IMR-90 (cell line): ENCODE results near the gene BFAR. TPM values are rescaled to one million over a fixed set of nuclear protein-coding genes. Genes with fewer than 3 reads are reported as not detected.

ENCODE experiments used
- ATAC-seq: fragments of 200-7000 bp; cut with Tn5 transposase; 2 replicates; pipeline ENCODE4 v1.9.1; 2020; ENCODE audit warnings: low read depth, mild to moderate bottlenecking, moderate library complexity
- BruUV-seq: library from RNA; stranded (reverse); fragments of 400-500 nt; replicated peaks from 2 replicates; lab custom pipeline; 2021; lab: Mats Ljungman, UMichigan
- CTCF ChIA-PET: fragments of 300-600 bp; formaldehyde crosslinking; extraction: SDS; loops from one replicate; lab custom pipeline; 2021; ENCODE audit warnings: antibody characterized with exemption; lab: Yijun Ruan, JAX
- POLR2A ChIA-PET: fragments of 300-600 bp; sonication (Branson Sonifier 250); formaldehyde crosslinking; loops from one replicate; lab custom pipeline; 2022; ENCODE audit warnings: antibody characterized with exemption; ENCODE audit not compliant: unreplicated experiment; lab: Charles Lee
- DNase-seq: peaks from one replicate; pipeline ENCODE4 v3.0.0; 2013
- H2AFZ ChIP-seq: replicated peaks from 2 replicates; pipeline ENCODE3; 2013; ENCODE audit warnings: low read length, mild to moderate bottlenecking; ENCODE audit not compliant: poor library complexity
- H2AK5ac ChIP-seq: 2 replicates; pipeline ENCODE4 v1.6.1; 2013; ENCODE audit warnings: low read depth, low read length, inconsistent platforms
- H2AK9ac ChIP-seq: replicated peaks from 2 replicates; pipeline ENCODE3; 2013; ENCODE audit warnings: mild to moderate bottlenecking, low read depth, low read length, moderate library complexity; ENCODE audit not compliant: poor library complexity
- H2BK120ac ChIP-seq: 2 replicates; pipeline ENCODE4 v1.6.1; 2013; ENCODE audit warnings: low read depth, low read length, inconsistent platforms
- H2BK15ac ChIP-seq: 3 replicates; pipeline ENCODE4 v1.6.1; 2013; ENCODE audit warnings: low read depth, low read length, inconsistent platforms
- H2BK20ac ChIP-seq: 2 replicates; pipeline ENCODE4 v1.6.1; 2013; ENCODE audit warnings: low read depth, mild to moderate bottlenecking, inconsistent platforms, low read length, moderate library complexity
- H2BK5ac ChIP-seq: 2 replicates; pipeline ENCODE4 v1.6.1; 2013; ENCODE audit warnings: mild to moderate bottlenecking, low read depth, low read length, inconsistent platforms; ENCODE audit not compliant: poor library complexity, severe bottlenecking
- H3K14ac ChIP-seq: replicated peaks from 2 replicates; pipeline ENCODE4 v1.6.1; 2013; ENCODE audit warnings: low read depth, low read length, inconsistent platforms
- H3K18ac ChIP-seq: 2 replicates; pipeline ENCODE4 v1.6.1; 2013; ENCODE audit warnings: low read depth, low read length, control low read depth
- H3K23ac ChIP-seq: 2 replicates; pipeline ENCODE4 v1.6.1; 2013; ENCODE audit warnings: low read depth, low read length, inconsistent platforms
- H3K27ac ChIP-seq: 2 replicates; pipeline ENCODE4 v1.5.1; 2013; ENCODE audit warnings: mild to moderate bottlenecking, control low read depth, low read length; ENCODE audit not compliant: insufficient read depth
- H3K27me3 ChIP-seq: 2 replicates; pipeline ENCODE4 v1.6.1; 2013; ENCODE audit warnings: low read length; ENCODE audit not compliant: control insufficient read depth, insufficient read depth
- H3K36me3 ChIP-seq: 2 replicates; pipeline ENCODE4 v1.6.1; 2013; ENCODE audit warnings: low read length, mixed read lengths; ENCODE audit not compliant: control insufficient read depth, insufficient read depth
- H3K4ac ChIP-seq: 2 replicates; pipeline ENCODE4 v1.6.1; 2013; ENCODE audit warnings: low read depth, low read length, inconsistent platforms
- H3K4me1 ChIP-seq: 2 replicates; pipeline ENCODE4 v1.6.1; 2013; ENCODE audit warnings: low read length, mixed read lengths; ENCODE audit not compliant: control insufficient read depth, insufficient read depth
- H3K4me2 ChIP-seq: 2 replicates; pipeline ENCODE4 v1.6.1; 2013; ENCODE audit warnings: low read depth, mild to moderate bottlenecking, control low read depth, low read length, moderate library complexity
- H3K4me3 ChIP-seq: 2 replicates; pipeline ENCODE4 v1.5.1; 2013; ENCODE audit warnings: low read depth, mild to moderate bottlenecking, control low read depth, low read length, moderate library complexity; ENCODE audit not compliant: insufficient read depth
- H3K56ac ChIP-seq: 2 replicates; pipeline ENCODE4 v1.6.1; 2013; ENCODE audit warnings: low read length, inconsistent platforms; ENCODE audit not compliant: insufficient read depth; ENCODE audit errors: extremely low read depth
- H3K79me1 ChIP-seq, 2 experiments: 2 replicates each; pipeline ENCODE4 v1.6.1; 2013; ENCODE audit warnings: low read length in 2 of 2, inconsistent platforms in 1 of 2, low read depth in 1 of 2
- H3K9ac ChIP-seq: 2 replicates; pipeline ENCODE4 v1.6.1; 2013; ENCODE audit warnings: low read depth, low read length, control low read depth
- H3K9me1 ChIP-seq: 2 replicates; pipeline ENCODE4 v1.6.1; 2013; ENCODE audit warnings: low read length, inconsistent platforms; ENCODE audit not compliant: insufficient read depth
- H3K9me3 ChIP-seq: 2 replicates; pipeline ENCODE4 v1.6.1; 2013; ENCODE audit warnings: low read length; ENCODE audit not compliant: control insufficient read depth, insufficient read depth
- H4K20me1 ChIP-seq: 2 replicates; pipeline ENCODE4 v1.6.1; 2013; ENCODE audit warnings: low read length, inconsistent platforms; ENCODE audit not compliant: insufficient read depth
- H4K5ac ChIP-seq: 2 replicates; pipeline ENCODE4 v1.6.1; 2013; ENCODE audit warnings: mild to moderate bottlenecking, low read depth, low read length, control low read depth
- H4K8ac ChIP-seq, 2 experiments: 2 replicates each; pipeline ENCODE4 v1.6.1; 2013; ENCODE audit warnings: low read depth in 2 of 2, low read length in 2 of 2, control low read depth in 1 of 2, inconsistent platforms in 1 of 2
- H4K91ac ChIP-seq: 2 replicates; pipeline ENCODE4 v1.6.1; 2013; ENCODE audit warnings: low read depth, low read length, inconsistent platforms; ENCODE audit not compliant: insufficient read depth
- BHLHE40 ChIP-seq: fragments of 150-350 bp; IDR thresholded peaks from 2 replicates; pipeline ENCODE4 v1.6.1; 2016; ENCODE audit warnings: mild to moderate bottlenecking, low read depth, low read length
- CEBPB ChIP-seq: IDR thresholded peaks from 2 replicates; pipeline ENCODE4 v1.6.1; 2012; ENCODE audit warnings: low read depth, low read length, improper control_type of control experiment
- FOS ChIP-seq: fragments of 150-350 bp; IDR thresholded peaks from 2 replicates; pipeline ENCODE4 v1.6.1; 2016; ENCODE audit warnings: low read depth, low read length
- MAZ ChIP-seq: IDR thresholded peaks from 2 replicates; pipeline ENCODE4 v1.6.1; 2012; ENCODE audit warnings: low read depth, mild to moderate bottlenecking, low read length, improper control_type of control experiment, moderate library complexity, borderline replicate concordance
- NFE2L2 ChIP-seq: fragments of 150-350 bp; IDR thresholded peaks from 2 replicates; pipeline ENCODE4 v1.6.1; 2016; ENCODE audit warnings: low read depth, mild to moderate bottlenecking, low read length
- POLR2A ChIP-seq: IDR thresholded peaks from 2 replicates; pipeline ENCODE4 v1.6.1; 2012; ENCODE audit warnings: mild to moderate bottlenecking, low read depth, low read length
- RAD21 ChIP-seq: IDR thresholded peaks from 2 replicates; pipeline ENCODE4 v1.6.1; 2012; ENCODE audit warnings: low read length, improper control_type of control experiment
- SMC3 ChIP-seq: fragments of 150-350 bp; IDR thresholded peaks from 2 replicates; pipeline ENCODE4 v1.6.1; 2016; ENCODE audit warnings: low read depth, mild to moderate bottlenecking, antibody characterized with exemption, low read length, moderate library complexity
- WGBS, 2 experiments: methylation state at CpG; one replicate each; pipeline versions ENCODE4 v1.1.5 to v1.1.7; 2013; ENCODE audit warnings: missing lambda C conversion rate in 2 of 2; ENCODE audit not compliant: insufficient read length in 1 of 2; ENCODE audit errors: extremely low coverage in 2 of 2; 5-methylcytosine and 5-hydroxymethylcytosine counted together
- dilution Hi-C: fragments of 300-500 bp; cut with HindIII; formaldehyde crosslinking; loops from one replicate; pipeline ENCODE4 v1.14.3; 2018; ENCODE audit warnings: low sequenced_read_pairs; ENCODE audit not compliant: unreplicated experiment
- in situ Hi-C: fragments of 300-500 bp; cut with MboI; formaldehyde crosslinking; loops from 3 replicates; pipeline ENCODE4 v1.14.3; 2019; ENCODE audit warnings: low sequenced_read_pairs, inconsistent platforms, mixed read lengths
- intact Hi-C: fragments of 100-400 bp; cut with micrococcal nuclease; formaldehyde crosslinking; loops from 2 replicates; pipeline ENCODE4 v1.10.0; 2022
- polyA plus RNA-seq, 3 experiments: library from polyadenylated mRNA; depleted of rRNA; stranded (reverse); fragments of >200 nt; gene quantifications; 2 replicates each; pipeline ENCODE4 v1.2.3, GENCODE V29; 2012; ENCODE audit warnings: low replicate concordance in 1 of 3
- total RNA-seq: library from RNA; depleted of rRNA; stranded (reverse); fragments of >200 nt; gene quantifications from 2 replicates; pipeline ENCODE4 v1.2.3, GENCODE V29; 2012
- TF ChIP-seq, protein P1 (sequence below): fragments of 150-350 bp; IDR thresholded peaks from 2 replicates; pipeline ENCODE4 v1.6.1; 2017; ENCODE audit warnings: mild to moderate bottlenecking, antibody characterized with exemption, low read length, low read depth

Gene BFAR
- total and polyA plus RNA-seq, 2 of the 4 experiments (the other 2 are of a cell fraction), result 46.6 to 56.5 TPM

DNA sequence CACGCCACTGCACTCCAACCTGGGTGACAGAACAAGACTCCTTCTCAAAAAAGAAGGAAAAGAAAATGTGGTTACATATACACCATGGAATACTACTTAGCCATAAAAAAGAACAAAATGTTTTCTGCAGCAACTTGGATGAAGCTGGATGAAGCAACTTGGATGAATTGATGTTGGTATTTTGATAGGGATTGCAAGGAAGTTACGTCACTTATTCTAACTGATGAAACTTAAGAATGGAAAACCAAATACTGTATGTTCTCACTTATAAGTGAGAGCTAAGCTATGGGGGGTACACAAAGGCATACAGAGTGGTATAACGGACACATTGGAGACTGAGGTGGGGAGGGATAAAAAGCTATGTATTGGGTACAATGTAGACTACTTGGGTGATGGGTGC, 43.9 kb downstream of the BFAR start:
- H3K36me3 ChIP-seq, result no peaks in the 10 kb centered on the region
- H3K4me3 ChIP-seq, result no peak overlapping the region
- H4K8ac ChIP-seq, result no peak overlapping the region
- H4K20me1 ChIP-seq, result no peaks in the 10 kb centered on the region
- H3K9ac ChIP-seq, result no peak overlapping the region
- H3K18ac ChIP-seq, result no peak overlapping the region
- no peak for TF ChIP-seq NFE2L2
- no peak for TF ChIP-seq MAZ
- TF ChIP-seq CEBPB, result no peak
- TF ChIP-seq BHLHE40, result no peak
- TF ChIP-seq, protein P1, sequence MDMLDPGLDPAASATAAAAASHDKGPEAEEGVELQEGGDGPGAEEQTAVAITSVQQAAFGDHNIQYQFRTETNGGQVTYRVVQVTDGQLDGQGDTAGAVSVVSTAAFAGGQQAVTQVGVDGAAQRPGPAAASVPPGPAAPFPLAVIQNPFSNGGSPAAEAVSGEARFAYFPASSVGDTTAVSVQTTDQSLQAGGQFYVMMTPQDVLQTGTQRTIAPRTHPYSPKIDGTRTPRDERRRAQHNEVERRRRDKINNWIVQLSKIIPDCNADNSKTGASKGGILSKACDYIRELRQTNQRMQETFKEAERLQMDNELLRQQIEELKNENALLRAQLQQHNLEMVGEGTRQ, result no peak
- no peak for TF ChIP-seq POLR2A
- TF ChIP-seq SMC3, result no peak
- TF ChIP-seq FOS, result no peak
- TF ChIP-seq RAD21, result no peak
- in situ Hi-C loops (no loop called here), dilution Hi-C loops (no loop called here), intact Hi-C loops (no loop called here)
- no peak overlapping the region for H3K14ac ChIP-seq
- ChIA-PET CTCF (no interaction called here), POLR2A (no interaction called here)
- WGBS, 2 experiments, result no CpG with 5 or more reads among the region's 3 CpGs
- H3K27me3 ChIP-seq, result no peaks in the 10 kb centered on the region
- no peaks in the 10 kb centered on the region for H3K9me3 ChIP-seq
- BruUV-seq, result no TSS peak
- no peaks in the 10 kb centered on the region for H3K79me1 ChIP-seq
- H3K4ac ChIP-seq, result no peak overlapping the region
- no peak for DNase-seq
- H3K9me1 ChIP-seq, result 0 out of 2 replicates have a peak, but pooled peaks cover 3% of the 10 kb centered on the region
- no peak overlapping the region for H3K4me2 ChIP-seq
- H2AK5ac ChIP-seq, result no peak overlapping the region
- no peak overlapping the region for H2BK20ac ChIP-seq
- no peak overlapping the region for H3K27ac ChIP-seq
- H2BK120ac ChIP-seq, result no peak overlapping the region
- no peaks in the 10 kb centered on the region for H3K4me1 ChIP-seq
- no peak overlapping the region for H2AFZ ChIP-seq
- ATAC-seq, result no peak
- H2AK9ac ChIP-seq, result no peak overlapping the region
- H2BK5ac ChIP-seq, result no peak overlapping the region
- no peak overlapping the region for H4K91ac ChIP-seq
- no peak overlapping the region for H2BK15ac ChIP-seq
- H3K56ac ChIP-seq, result no peak overlapping the region
- no peak overlapping the region for H3K23ac ChIP-seq
- no peak overlapping the region for H4K5ac ChIP-seq
